Stimulated activated CD8-positive, alpha-beta memory T cell treated with anti-CD3 and anti-CD28 coated beads, Interleukin-4, amount 100 ng/mL, for 48 hours (primary cell): Measurements from ENCODE around the gene ZNF618.
"Not testable (repeated sequence)": the region's sequence is repeated elsewhere in the genome, so short reads cannot be mapped to it uniquely, and the experiment has no call there.

Experiments
- DNase-seq: peaks from one replicate; pipeline ENCODE4 v3.0.0-alpha.2; 2020

The ZNF618 gene

GRCh38 chr9:114070188-114071103, 194.3 kb downstream of the ZNF618 start:
- no peak for DNase-seq

GRCh38 chr9:114071197-114071795, 195.2 kb downstream of the ZNF618 start:
- no peak for DNase-seq

- DNase-seq = no peak
Observed at GRCh38 chr9:114072184-114073140, 196.4 kb downstream of the ZNF618 start.

GRCh38 chr9:114075602-114076001, 199.5 kb downstream of the ZNF618 start:
- no peak for DNase-seq

- DNase-seq = no peak
Observed at GRCh38 chr9:114076237-114077161, 200.4 kb downstream of the ZNF618 start.

GRCh38 chr9:114077162-114077837, 201.2 kb downstream of the ZNF618 start:
- no peak for DNase-seq

- DNase-seq = no peak
Observed at GRCh38 chr9:114078021-114078780, 202.1 kb downstream of the ZNF618 start, which contains the start of gene AMBP. Gene AMBP, minus strand, starts transcription at chr9:114078300. Its CDS starts 91 bp downstream, at chr9:114078209.

GRCh38 chr9:114078781-114079156, 202.7 kb downstream of the ZNF618 start:
- no peak for DNase-seq

GRCh38 chr9:114080195-114080772, 204.2 kb downstream of the ZNF618 start:
- DNase-seq = no peak

GRCh38 chr9:114080773-114081440, 204.8 kb downstream of the ZNF618 start:
- DNase-seq = no peak

- DNase-seq = no peak
Observed at GRCh38 chr9:114081441-114082016, 205.4 kb downstream of the ZNF618 start.

- DNase-seq = peak; percentile 93
Observed at GRCh38 chr9:114082017-114082762, 206.1 kb downstream of the ZNF618 start.

GRCh38 chr9:114082763-114083412, 206.8 kb downstream of the ZNF618 start:
- DNase-seq = not testable (repeated sequence)

GRCh38 chr9:114083666-114084065, 207.6 kb downstream of the ZNF618 start:
- no peak for DNase-seq

- no peak for DNase-seq
Observed at GRCh38 chr9:114084282-114085073, 208.4 kb downstream of the ZNF618 start.

- DNase-seq = no peak
Observed at GRCh38 chr9:114085387-114085789, 209.3 kb downstream of the ZNF618 start.

- DNase-seq = no peak
Observed at GRCh38 chr9:114086009-114086408, 209.9 kb downstream of the ZNF618 start.
